HG03460 (cell line): ENCODE measurements around the gene CILP.
A peak's percentile ranks its signal among the peaks of the same experiment; 100 is the strongest.
"Not testable (repeated sequence)": the region's sequence is repeated elsewhere in the genome, so short reads cannot be mapped to it uniquely, and the experiment has no call there.

ENCODE experiments used
- ATAC-seq: cut with Tn5 transposase; IDR thresholded peaks from one replicate; pipeline ENCODE4 v1.9.1; 2021; ENCODE audit not compliant: unreplicated experiment

Gene CILP, protein sequence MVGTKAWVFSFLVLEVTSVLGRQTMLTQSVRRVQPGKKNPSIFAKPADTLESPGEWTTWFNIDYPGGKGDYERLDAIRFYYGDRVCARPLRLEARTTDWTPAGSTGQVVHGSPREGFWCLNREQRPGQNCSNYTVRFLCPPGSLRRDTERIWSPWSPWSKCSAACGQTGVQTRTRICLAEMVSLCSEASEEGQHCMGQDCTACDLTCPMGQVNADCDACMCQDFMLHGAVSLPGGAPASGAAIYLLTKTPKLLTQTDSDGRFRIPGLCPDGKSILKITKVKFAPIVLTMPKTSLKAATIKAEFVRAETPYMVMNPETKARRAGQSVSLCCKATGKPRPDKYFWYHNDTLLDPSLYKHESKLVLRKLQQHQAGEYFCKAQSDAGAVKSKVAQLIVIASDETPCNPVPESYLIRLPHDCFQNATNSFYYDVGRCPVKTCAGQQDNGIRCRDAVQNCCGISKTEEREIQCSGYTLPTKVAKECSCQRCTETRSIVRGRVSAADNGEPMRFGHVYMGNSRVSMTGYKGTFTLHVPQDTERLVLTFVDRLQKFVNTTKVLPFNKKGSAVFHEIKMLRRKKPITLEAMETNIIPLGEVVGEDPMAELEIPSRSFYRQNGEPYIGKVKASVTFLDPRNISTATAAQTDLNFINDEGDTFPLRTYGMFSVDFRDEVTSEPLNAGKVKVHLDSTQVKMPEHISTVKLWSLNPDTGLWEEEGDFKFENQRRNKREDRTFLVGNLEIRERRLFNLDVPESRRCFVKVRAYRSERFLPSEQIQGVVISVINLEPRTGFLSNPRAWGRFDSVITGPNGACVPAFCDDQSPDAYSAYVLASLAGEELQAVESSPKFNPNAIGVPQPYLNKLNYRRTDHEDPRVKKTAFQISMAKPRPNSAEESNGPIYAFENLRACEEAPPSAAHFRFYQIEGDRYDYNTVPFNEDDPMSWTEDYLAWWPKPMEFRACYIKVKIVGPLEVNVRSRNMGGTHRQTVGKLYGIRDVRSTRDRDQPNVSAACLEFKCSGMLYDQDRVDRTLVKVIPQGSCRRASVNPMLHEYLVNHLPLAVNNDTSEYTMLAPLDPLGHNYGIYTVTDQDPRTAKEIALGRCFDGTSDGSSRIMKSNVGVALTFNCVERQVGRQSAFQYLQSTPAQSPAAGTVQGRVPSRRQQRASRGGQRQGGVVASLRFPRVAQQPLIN

DNA sequence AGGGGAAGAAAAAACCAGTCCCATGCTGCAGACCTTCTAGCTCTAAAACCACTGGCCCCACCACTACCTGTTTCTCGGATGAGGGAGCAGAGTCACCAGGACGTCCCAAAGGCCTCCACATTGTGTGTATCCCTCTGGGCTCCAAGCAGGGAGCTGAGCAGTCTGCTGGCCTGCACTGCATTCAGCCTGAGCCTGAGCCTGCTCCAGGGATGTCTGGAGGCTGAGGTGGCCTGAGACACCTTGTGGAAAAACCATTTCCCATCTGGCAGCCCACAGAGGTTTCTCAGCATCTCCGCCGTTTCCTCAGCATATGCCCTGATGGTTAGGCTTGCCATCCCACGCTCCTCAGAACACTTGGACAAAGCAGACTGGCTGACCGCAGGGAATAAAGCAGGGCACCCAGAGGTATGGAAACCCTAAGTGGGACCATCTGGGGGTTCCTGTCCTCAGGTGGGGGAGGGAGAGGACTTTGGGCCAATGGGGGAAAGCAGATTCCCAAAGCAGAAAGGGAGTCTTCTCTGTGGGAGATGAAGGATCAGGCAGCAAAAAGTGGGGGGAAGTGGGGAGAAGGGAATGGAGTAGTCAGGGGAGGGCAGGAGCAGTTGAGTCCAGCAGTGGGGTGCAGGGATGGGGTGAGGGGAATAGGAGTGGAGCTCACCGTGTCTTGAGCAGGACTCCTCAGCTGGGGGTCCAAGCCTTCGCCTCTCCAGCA, at the start of gene CILP:
CILP (minus strand) TSS at position 704 of the 712 bp plus-strand sequence. CDS start 1,718 bp downstream, outside the sequence.
- no peak for ATAC-seq

DNA sequence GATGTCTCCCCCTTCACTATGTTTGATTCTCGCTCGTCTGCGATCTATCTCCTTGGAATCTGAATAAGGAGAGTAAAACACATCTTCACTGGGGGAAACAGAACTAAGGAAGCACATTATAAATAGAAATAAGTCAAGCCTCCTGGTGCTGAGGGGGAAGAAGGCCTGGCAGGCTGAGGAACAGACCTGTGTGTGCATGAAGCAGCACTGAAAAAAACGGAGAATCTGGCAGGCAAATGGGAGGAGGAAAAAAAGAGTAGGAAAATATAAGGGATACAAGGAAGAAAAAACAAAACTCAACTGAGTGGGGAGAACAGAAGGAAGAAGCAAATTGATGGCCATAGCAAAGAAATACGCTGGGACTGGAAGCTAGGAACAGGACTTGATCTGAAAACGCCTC, 49.7 kb upstream of the CILP start:
- no peak for ATAC-seq

DNA sequence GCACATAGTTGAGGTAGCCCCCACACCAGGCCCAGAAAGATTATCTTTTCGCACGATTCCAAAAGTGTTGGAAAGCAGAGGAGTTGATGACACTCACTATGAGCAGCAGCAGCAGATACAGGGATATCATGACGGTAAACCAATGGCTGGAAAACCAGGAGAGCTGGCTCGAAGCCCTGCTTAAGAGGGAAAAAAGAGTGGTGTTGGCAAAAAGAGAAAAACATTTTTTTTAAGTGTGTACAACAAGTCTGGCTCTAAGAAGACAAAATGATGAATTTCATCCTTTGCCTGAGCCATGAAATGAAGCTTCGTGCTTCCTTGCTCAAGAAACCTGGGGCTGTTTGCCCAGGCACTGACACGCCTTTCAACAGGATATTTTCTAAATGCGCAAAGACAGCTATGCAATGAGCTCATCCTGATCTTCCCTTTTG, 48.1 kb upstream of the CILP start:
- no peak for ATAC-seq

DNA sequence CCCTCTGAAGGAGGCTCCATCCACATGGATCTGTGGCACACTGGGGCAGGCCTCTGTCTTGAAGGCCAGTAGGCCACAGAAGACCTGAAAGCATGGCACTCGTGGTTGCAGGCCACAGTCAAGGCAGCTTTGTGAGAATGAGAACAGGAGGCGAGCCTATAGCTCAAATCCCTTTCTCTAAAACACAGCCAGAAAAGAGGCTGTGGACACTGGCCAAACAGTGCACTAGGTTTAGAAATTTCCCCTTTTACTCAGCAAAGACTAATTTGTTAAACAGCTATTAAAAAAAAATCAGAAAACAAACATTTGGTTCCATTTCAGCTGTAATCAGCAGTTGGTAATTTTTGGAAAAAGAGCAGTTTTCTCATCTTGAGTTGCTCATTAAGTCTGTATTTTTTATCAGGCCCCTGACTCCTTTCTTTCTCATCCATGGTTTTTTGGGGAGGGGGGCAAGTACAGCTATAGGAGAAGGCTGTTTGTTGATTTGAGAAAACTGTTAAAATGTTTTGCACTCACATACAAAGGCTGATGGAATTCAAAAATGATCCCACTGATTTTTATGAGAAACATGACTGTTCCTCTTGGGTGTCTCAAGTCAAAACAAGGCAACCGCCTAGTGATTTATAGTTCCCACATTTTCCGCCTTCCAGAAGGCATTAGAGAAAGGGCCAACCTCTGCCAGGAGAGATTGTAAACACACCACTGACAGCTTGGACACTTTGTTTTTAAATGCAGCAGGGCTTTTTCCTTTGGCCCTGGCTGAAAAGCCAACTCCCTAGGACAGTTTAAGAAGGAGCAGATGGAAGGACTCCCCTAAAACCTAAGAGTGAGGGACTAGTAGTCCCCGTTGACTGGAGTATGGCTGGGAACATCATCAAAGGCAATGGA, 47.3 kb upstream of the CILP start:
- ATAC-seq: no peak

DNA sequence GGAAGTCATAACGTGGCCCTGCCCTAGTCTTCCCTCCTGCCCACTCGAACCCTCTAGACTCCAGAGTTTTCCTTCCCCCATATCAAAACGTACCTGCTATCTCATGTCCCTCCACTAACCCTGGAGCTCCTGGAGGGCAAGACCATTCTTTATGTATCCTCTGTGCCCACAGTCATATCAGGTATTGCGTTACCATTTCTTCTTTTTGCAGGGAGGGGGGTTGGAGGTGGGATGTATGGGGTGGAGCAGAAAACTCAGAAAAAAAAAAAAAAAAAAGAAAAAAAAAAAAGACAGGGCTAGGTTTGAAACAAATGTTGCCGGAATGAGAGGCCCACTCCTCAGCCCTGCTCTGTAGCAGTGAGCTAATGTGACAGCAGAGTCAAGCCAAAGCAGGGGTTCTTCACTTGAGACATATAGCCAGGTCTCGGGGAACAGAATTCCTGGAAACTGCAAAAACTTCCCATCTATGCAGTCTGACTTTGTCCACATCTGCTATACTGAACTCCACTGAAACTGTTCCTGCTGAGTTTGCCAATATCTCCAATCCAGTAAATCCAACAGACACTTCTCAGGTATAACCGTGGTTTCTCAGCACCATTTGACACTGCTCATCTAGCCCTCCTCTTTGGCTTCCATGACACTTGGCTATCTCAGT, 44.3 kb upstream of the CILP start:
- ATAC-seq: no peak

DNA sequence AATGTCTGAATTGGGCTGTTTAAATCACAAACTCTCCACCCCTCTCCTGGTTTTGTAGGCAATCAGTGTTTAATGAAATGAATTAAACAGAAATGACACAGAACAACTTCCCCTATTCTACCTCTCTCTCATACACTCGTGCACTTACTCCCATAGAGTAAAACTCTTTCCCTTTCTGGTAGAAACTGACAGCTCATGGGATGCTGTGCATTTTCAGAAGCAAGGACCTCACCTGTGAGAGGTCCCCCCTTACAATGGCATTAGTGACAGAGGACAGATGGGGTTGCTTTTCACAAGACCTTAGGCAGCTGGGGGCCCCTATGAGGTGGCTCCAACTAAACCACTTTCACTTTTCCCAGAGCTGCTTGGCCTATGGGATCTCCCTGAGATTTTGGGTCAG, 43.5 kb upstream of the CILP start:
- ATAC-seq: no peak

DNA sequence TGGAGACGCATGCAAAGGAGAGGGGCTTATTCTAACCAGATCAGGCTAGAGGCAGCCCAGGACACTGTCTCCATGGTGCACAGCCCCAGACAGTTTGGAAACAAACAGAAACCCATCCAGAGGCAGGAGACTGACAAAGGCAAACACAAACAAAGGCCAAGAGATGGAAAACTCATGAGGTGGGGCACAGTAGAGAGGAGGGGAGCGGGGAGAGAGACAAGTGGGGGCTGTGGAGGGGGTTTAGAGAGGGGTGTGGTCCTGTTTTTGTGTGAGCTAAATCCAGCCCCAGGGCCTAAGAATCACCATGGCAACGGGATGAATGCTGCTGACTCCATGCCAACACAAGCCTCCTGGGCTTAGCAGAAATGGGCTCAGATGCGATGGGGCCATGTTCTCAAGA, 43.1 kb upstream of the CILP start:
- ATAC-seq: no peak

DNA sequence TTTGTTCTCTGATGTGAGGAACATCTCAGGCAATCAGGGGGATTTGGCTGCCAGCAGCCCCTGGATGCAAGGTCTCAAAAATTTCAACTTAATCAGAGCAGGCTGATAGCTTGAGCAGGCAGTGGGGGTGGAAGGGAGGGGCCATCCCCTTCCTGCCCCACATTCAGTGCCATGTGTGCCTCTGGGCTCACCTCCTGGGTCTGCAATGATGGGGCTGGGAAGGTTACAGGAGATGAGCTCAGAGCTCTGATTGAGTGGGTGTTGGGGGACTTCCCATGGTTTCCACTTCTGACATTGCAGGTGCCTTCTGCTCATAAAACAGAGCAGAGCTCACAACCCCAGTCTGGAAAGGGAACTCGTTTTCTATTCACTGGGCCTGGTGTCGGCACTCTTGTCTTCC, 38.4 kb upstream of the CILP start:
- ATAC-seq: peak; percentile 62

DNA sequence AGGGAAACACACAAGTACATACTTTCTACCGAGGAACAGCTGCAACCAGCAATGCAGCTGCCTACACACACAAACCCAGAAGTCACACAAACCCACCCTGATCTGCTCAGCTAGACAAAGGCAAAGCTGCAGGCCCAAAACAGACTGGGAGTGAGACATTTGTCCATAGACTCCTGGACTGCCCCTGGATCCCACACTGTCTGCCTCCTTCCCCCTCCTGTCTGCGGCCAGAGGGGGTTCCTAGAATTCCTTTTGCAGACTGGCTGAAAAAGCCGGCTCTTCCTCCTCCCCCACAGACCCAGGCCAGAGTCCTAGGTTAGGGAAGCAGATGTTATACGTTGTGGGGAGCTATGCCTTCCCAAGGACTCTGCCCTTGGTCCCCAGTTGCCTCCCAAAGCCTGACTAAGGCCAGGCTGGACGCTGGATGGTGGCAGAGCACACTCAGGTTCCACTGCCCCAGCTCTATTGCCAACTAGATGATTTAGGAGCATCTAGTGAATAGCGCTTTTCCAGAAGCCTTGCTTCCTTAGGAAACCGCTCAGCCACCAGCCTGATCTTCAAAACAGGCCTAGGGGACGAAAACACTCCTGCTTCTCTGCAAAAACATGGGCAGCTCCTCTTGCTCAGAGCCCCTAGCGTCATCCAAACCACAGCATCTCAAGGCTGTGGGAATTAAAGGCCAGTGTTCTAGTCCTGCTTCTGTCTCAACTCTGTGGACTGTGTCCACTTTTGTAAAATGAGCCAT, 37.4 kb upstream of the CILP start:
- ATAC-seq: no peak

DNA sequence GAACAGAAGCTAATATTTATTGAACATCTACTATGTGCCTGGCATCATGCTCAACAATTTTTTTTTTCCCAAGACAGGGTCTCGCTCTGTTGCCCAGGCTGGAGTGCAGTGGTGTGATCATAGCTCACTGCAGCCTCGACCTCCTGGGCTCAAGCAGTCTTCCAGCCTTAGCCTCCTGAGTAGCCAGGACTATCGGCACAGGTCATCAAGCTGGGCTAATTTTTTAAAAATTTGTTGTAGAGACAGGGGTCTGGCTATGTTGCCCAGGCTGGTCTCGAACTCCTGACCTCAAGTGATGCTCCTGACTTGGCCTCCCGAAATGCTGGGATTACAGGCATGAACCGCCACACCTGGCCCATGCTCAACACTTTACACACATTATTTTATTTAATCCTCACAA, 35.7 kb upstream of the CILP start:
- no peak for ATAC-seq

DNA sequence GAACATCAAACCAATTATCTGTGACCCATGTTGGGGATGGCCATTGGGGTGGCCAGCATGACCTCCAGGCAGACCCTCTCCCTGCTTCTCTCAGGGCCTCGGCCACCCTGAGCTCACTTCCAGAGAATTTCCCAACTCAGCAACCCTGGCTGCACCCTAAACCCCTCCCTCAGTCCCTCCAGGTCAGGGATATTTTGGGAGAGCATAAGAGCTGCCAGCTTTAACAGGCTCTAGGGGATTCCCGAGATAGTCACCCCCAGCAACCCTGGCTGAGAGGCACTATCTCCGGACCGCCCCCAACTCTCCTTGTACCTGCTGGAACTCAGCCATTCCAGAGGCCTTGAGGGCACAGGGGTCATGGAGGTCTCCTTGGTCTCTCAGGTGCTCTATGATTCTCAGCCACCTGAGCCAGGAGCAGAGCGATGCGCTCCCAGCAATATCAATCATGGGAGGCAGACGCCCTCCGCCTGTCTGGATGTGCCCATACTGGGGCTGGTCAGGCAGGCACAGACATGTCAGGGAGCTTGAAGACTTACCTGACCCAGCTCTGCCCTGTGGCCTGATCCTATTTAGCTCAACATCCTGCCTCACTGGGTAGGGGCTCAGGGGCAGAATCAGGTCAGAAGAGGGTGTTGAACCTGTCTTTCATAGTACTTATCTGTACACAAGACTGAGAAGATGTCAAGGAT, 34.9 kb upstream of the CILP start:
- no peak for ATAC-seq

DNA sequence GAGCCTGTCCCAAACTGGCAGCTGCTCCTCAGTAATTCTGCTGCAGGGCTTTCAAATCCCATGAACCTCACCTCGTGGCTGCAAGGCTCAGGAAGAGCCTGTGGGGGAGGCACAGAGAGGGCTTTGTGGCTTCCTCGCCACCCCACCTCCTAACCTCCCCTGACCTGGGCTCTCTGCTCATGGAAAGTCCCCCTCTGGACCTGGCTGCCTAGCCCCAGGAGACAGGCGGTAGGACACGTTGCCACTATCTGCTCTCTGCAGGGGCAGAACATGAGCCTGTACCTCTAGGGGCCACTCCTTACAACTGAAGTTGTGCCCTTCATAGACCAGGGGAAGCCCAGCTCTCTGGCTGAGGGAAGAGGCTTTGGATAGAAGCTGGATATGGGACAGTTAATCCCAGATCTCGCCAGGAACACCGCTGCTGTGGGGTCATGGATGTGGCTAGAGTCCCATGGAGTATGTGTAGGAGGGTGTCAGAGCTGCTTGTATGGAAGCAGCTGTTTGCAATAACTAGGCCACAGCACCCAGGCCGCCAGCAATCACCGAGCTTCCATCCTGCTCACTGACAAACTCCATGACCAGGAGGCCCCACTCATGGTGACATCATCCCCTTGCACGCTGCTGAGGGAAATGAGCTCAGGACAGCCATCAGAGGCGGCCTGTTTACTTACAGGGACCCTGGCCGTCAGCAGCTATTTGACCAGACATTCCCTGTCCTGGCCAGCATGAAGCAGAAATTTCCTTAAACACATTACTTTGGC, 34.0 kb upstream of the CILP start:
- ATAC-seq: no peak

DNA sequence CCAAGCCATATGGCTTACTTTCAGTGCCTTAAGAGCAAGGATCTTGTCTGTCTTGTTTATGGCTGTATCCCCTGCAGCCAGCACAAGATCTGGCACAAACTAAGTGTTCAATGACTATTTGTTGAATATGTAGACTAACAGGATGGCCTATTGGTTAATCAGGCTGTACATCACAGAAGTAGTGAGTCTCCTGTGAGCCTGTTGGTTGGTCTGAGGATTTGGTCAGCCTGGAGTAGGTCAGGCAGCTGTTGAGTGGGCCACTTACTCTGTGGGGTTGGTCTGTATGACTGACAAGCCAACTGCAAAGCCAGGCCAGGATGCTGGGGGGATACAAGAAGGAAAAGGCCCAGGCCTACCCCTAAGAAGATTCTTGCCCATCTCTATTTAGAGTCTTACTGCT, 33.4 kb upstream of the CILP start:
- no peak for ATAC-seq

DNA sequence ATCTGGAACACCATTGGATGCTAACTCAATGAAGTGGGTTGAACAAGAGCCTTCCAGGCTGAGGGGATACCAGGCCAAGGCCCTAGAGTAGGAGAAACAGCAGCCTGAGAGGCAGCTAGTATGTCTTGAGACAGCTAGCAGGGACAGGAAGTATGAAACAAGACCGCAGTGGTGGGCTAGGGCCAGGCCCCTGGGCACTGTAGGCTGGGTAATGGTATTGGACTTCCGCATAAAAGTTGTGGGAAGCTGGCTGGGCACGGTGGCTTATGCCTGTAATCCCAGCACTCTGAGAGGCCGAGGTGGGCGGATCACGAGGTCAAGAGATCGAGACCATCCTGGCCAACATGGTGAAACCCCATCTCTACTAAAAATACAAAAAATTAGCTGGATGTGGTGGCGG, 25.2 kb upstream of the CILP start:
- ATAC-seq: not testable (repeated sequence)

DNA sequence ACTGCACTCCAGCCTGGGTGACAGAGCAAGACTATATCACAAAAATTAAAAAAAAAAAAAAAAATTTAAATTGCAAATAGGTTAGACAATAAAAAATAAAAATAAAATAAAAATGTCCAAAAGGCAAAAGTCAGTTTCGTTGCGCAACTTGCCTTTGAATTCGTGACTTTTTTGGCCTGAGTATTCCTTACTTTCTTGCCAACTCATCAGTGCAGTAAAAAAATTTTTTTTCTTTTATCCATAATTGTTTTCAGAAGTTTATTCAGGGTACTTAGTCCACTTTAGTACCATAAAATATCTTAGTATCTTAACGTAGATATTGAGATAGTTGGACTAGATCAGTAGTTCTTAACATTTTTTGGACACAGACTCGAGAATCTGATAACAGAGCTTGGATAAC, 22.4 kb upstream of the CILP start:
- ATAC-seq: no peak

DNA sequence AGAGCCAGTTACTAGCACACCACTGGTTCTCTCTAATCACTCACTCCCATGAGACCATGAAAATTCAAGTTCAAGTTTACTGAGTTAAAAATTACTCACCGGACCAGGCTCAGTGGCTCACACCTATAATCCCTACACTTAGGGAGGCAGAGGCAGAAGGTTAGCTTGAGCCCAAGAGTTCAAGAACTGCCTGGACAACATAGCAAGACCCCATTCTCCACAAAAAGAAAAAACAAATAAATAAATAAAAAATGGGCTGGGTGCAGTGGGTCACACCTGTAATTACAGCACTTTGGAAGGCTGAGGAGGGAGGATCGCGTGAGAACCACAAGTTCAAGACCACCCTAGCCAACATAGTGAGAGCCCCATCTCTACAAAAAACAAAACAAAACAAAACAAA, 21.2 kb upstream of the CILP start:
- no peak for ATAC-seq

DNA sequence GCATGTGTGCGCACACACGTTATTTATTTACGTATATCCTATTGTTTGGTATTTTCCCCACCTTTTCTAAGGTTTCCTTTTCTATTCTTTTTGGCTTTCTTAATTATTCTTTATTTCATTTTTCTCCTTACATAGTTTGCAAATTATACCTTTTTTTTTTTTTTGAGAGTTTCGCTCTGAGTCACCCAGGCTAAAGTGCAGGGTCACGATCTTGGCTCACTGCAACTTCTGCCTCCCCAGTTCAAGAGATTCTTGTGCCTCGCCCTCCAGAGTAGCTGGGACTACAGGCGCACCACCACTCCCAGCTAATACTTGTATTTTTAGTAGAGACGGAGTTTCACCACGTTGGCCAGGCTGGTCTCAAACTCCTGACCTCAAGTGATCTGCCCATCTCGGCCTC, 20.0 kb upstream of the CILP start:
- ATAC-seq: no peak
